ENCODE measurements around the gene HECW1. TPM values are rescaled to one million over a fixed set of nuclear protein-coding genes. Genes with fewer than 3 reads are reported as not detected.
"Not testable (repeated sequence)": the region's sequence is repeated elsewhere in the genome, so short reads cannot be mapped to it uniquely, and the experiment has no call there.

The HECW1 gene
- total RNA-seq, 4 donors from 2014 or later: 0.06 to 0.99 (median 0.27) TPM

- peaks cover 0 to 6% (median 1%) of the 10 kb centered on the region in 4 donors for H3K36me3 ChIP-seq
- intact Hi-C loops (cut with DNase I): no loop called here
- H3K4me3 ChIP-seq: no peak overlapping the region
- no peak overlapping the region for H3K27ac ChIP-seq (replicated peaks in 1 of 4)
- DNase-seq (ENCODE audit: extremely low spot score): no peak
- 67% methylated on average over 4 of the region's 4 CpGs for WGBS
- H3K9me3 ChIP-seq: no peaks in the 10 kb centered on the region
- H3K27me3 ChIP-seq: no peaks in the 10 kb centered on the region
- H3K4me1 ChIP-seq: peaks cover 0 to 12% (median 1%) of the 10 kb centered on the region in 4 donors
- TF ChIP-seq POLR2A (IDR thresholded peaks at IDR 0.05; ENCODE audit: low read depth) (no peak), POLR2AphosphoS5 (IDR thresholded peaks at IDR 0.05) (no peak), CTCF (IDR thresholded peaks at IDR 0.05) (no peak), EP300 (IDR thresholded peaks at IDR 0.05) (no peak)
Observed at GRCh38 chr7:43591558-43592180, 479.2 kb downstream of the HECW1 start.

- no peak for TF ChIP-seq EP300 (IDR thresholded peaks at IDR 0.05)
- TF ChIP-seq POLR2A (IDR thresholded peaks at IDR 0.05; ENCODE audit: low read depth): no peak
- no peak for TF ChIP-seq POLR2AphosphoS5 (IDR thresholded peaks at IDR 0.05)
- no peak for TF ChIP-seq CTCF (IDR thresholded peaks at IDR 0.05)
- peaks cover 0 to 13% (median 6%) of the 10 kb centered on the region in 4 donors for H3K36me3 ChIP-seq
- DNase-seq (ENCODE audit: extremely low spot score): no peak
- no peaks in the 10 kb centered on the region for H3K27me3 ChIP-seq
- no peak overlapping the region for H3K4me3 ChIP-seq
- 94% methylated on average over 3 of the region's 3 CpGs for WGBS
- peaks cover 0 to 12% (median 1%) of the 10 kb centered on the region in 4 donors for H3K4me1 ChIP-seq
- intact Hi-C loops (cut with DNase I): no loop called here
- no peak overlapping the region for H3K27ac ChIP-seq (replicated peaks in 1 of 4)
- no peaks in the 10 kb centered on the region for H3K9me3 ChIP-seq
Observed at GRCh38 chr7:43592326-43592725, 479.9 kb downstream of the HECW1 start.

- TF ChIP-seq CTCF (IDR thresholded peaks at IDR 0.05) (no peak), EP300 (IDR thresholded peaks at IDR 0.05) (no peak), POLR2AphosphoS5 (IDR thresholded peaks at IDR 0.05) (no peak), POLR2A (IDR thresholded peaks at IDR 0.05; ENCODE audit: low read depth) (no peak)
- Histone ChIP-seq H3K36me3 (peaks cover 0 to 20% (median 10%) of the 10 kb centered on the region in 4 donors), H3K27me3 (no peaks in the 10 kb centered on the region), H3K9me3 (no peaks in the 10 kb centered on the region), H3K27ac (replicated peaks in 1 of 4) (no peak overlapping the region), H3K4me1 (peaks cover 0 to 12% (median 1%) of the 10 kb centered on the region in 4 donors), H3K4me3 (no peak overlapping the region)
- DNase-seq (ENCODE audit: extremely low spot score): no peak
- 96% methylated on average over 1 of the region's 1 CpG for WGBS
- intact Hi-C loops (cut with DNase I): no loop called here
Observed at GRCh38 chr7:43593010-43593409, 480.6 kb downstream of the HECW1 start.

- no peaks in the 10 kb centered on the region for H3K9me3 ChIP-seq
- H3K4me1 ChIP-seq: peaks cover 0 to 5% (median 1%) of the 10 kb centered on the region in 4 donors
- intact Hi-C loops (cut with DNase I): no loop called here
- no peak overlapping the region for H3K27ac ChIP-seq (replicated peaks in 1 of 4)
- peaks cover 0 to 22% (median 14%) of the 10 kb centered on the region in 4 donors for H3K36me3 ChIP-seq
- no peak for DNase-seq (ENCODE audit: extremely low spot score)
- no peak overlapping the region for H3K4me3 ChIP-seq
- H3K27me3 ChIP-seq: no peaks in the 10 kb centered on the region
- no peak for TF ChIP-seq EP300 (IDR thresholded peaks at IDR 0.05)
- 93% methylated on average over 2 of the region's 2 CpGs for WGBS
Observed at GRCh38 chr7:43594020-43594419, 481.6 kb downstream of the HECW1 start.

- H3K27ac ChIP-seq (replicated peaks in 1 of 4); H3K9me3 ChIP-seq; H3K4me3 ChIP-seq; intact Hi-C loops (cut with DNase I); H3K27me3 ChIP-seq; DNase-seq (ENCODE audit: extremely low spot score); H3K4me1 ChIP-seq: not testable (repeated sequence)
- H3K36me3 ChIP-seq: peaks cover 0 to 32% (median 22%) of the 10 kb centered on the region in 4 donors
- 85% methylated on average over 5 of the region's 5 CpGs for WGBS
Observed at GRCh38 chr7:43596426-43596825, 484.0 kb downstream of the HECW1 start.

- Histone ChIP-seq H3K27me3 (no peaks in the 10 kb centered on the region), H3K36me3 (peaks cover 0 to 37% (median 22%) of the 10 kb centered on the region in 4 donors), H3K9me3 (no peaks in the 10 kb centered on the region), H3K4me3 (no peak overlapping the region), H3K4me1 (no peaks in the 10 kb centered on the region), H3K27ac (replicated peaks in 1 of 4) (no peak overlapping the region)
- intact Hi-C loops (cut with DNase I): no loop called here
- WGBS: 99% methylated on average over 3 of the region's 3 CpGs
- no peak for DNase-seq (ENCODE audit: extremely low spot score)
- TF ChIP-seq EP300 (IDR thresholded peaks at IDR 0.05) (no peak), CTCF (IDR thresholded peaks at IDR 0.05) (no peak), POLR2A (IDR thresholded peaks at IDR 0.05; ENCODE audit: low read depth) (no peak), POLR2AphosphoS5 (IDR thresholded peaks at IDR 0.05) (no peak)
Observed at GRCh38 chr7:43600056-43600455, 487.6 kb downstream of the HECW1 start.

All from esophagus muscularis mucosa (tissue), 4 donors.